Measurements from ENCODE around the gene INPP1.

DNA sequence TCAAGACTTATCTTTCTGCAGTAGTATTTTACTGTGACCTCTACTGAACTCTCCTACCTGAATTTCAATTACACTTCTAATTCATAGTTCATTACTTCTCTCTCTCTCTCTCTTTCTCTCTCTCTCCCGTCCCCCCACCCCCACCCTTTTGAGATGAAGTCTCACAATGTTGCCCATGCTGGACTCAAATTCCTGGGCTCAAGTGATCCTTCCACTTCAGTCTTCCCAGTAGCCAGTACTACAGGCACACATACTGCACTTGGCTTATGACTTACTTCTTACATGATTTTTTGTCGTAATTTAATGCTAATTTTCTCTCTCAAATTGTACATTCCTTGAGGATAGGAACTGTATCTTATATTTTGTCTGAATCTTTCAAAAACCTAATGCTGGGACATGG is 17.8 kb upstream of the INPP1 start:
- no peak for TF ChIP-seq RAD21 (IDR thresholded peaks at IDR 0.05; ENCODE audit: low read depth)
- no peak for TF ChIP-seq MAX (IDR thresholded peaks at IDR 0.05)
- no peak for TF ChIP-seq EP300 (IDR thresholded peaks at IDR 0.05; ENCODE audit: borderline replicate concordance)
- TF ChIP-seq YY1 (IDR thresholded peaks at IDR 0.05; ENCODE audit: low read depth) = no peak
- TF ChIP-seq CREB1 (IDR thresholded peaks at IDR 0.05; ENCODE audit: low read depth) = no peak
- TF ChIP-seq TEAD4 (IDR thresholded peaks at IDR 0.05) = no peak
